GM21619 (cell line): ENCODE measurements around the gene DNMT1.
"Not testable (repeated sequence)": the region's sequence is repeated elsewhere in the genome, so short reads cannot be mapped to it uniquely, and the experiment has no call there.

Experiments
- ATAC-seq: cut with Tn5 transposase; IDR thresholded peaks from one replicate; pipeline ENCODE4 v1.9.1; 2021; ENCODE audit not compliant: unreplicated experiment

Gene DNMT1

GRCh38 chr19:10184636-10185035, 10.1 kb downstream of the DNMT1 start:
- ATAC-seq = no peak

- no peak for ATAC-seq
These were observed 10.8 kb downstream of the DNMT1 start for GRCh38 chr19:10183926-10184325.

- no peak for ATAC-seq
These were observed 11.9 kb downstream of the DNMT1 start for GRCh38 chr19:10182847-10183246.

GRCh38 chr19:10182076-10182475, 12.7 kb downstream of the DNMT1 start:
- ATAC-seq = no peak

- ATAC-seq = no peak
These were observed 14.3 kb downstream of the DNMT1 start for GRCh38 chr19:10180459-10180858.

GRCh38 chr19:10180024-10180423, 14.7 kb downstream of the DNMT1 start:
- ATAC-seq = not testable (repeated sequence)

GRCh38 chr19:10173527-10173926, 21.2 kb downstream of the DNMT1 start:
- no peak for ATAC-seq

- no peak for ATAC-seq
These were observed 26.3 kb downstream of the DNMT1 start for GRCh38 chr19:10168386-10168948.

GRCh38 chr19:10167459-10167858, 27.3 kb downstream of the DNMT1 start:
- ATAC-seq = no peak

GRCh38 chr19:10166501-10166900, 28.3 kb downstream of the DNMT1 start:
- not testable (repeated sequence) for ATAC-seq

GRCh38 chr19:10166046-10166445, 28.7 kb downstream of the DNMT1 start:
- ATAC-seq = no peak

GRCh38 chr19:10163536-10163935, 31.2 kb downstream of the DNMT1 start:
- no peak for ATAC-seq

GRCh38 chr19:10159610-10160009, 35.1 kb downstream of the DNMT1 start:
- no peak for ATAC-seq

GRCh38 chr19:10158485-10158884, 36.3 kb downstream of the DNMT1 start:
- ATAC-seq = no peak

GRCh38 chr19:10158071-10158470, 36.7 kb downstream of the DNMT1 start:
- no peak for ATAC-seq

GRCh38 chr19:10155839-10156238, 38.9 kb downstream of the DNMT1 start:
- ATAC-seq = no peak

- no peak for ATAC-seq
These were observed 42.7 kb downstream of the DNMT1 start for GRCh38 chr19:10152100-10152499.

- no peak for ATAC-seq
These were observed 43.2 kb downstream of the DNMT1 start for GRCh38 chr19:10151521-10151920.

GRCh38 chr19:10149427-10149826, 45.3 kb downstream of the DNMT1 start:
- ATAC-seq = no peak

- ATAC-seq = no peak
These were observed 48.6 kb downstream of the DNMT1 start for GRCh38 chr19:10146142-10146541.

- ATAC-seq = no peak
These were observed 49.7 kb downstream of the DNMT1 start for GRCh38 chr19:10145031-10145430.

- ATAC-seq = no peak
These were observed 50.4 kb downstream of the DNMT1 start for GRCh38 chr19:10144361-10144760.

GRCh38 chr19:10143681-10144080, 51.1 kb downstream of the DNMT1 start:
- no peak for ATAC-seq
